ENCODE measurements around the gene INSYN2B.
A peak's percentile ranks its signal among the peaks of the same experiment; 100 is the strongest.

INSYN2B gene

DNA sequence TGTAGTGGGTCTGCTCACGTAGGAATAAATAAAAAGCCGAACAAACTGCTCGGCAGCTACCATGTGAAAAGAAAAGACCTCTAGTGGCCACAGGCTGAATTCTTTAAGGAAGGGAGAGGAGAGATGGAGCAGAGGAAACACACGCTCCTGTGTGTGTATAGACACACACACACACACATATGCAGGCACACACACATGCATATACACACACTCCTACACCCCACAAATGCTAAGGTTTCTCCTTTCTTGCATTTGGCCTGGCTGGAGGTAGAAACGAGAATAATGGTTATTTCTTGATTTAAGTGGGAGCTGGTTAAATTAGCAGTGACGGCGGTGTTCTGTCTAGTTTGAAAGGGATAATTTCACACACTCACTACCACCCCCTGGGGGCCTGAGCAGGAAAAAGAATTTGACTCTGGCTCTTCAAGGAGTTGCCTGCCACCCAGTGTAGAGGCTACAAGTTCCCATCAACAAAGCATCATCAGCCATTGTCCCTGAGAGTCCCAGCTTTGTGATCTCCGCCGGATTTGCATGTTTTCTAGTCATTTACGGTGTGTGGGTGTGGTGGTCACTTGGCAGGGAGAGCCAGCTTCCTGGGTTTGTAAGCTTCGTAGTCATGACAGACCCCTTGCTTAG is at the start of gene INSYN2B:
TSS of gene INSYN2B (minus strand) at position 78 of the 636 bp plus-strand sequence. CDS start 96,597 bp downstream, outside the sequence.
- peak; percentile 80 for TF ChIP-seq CTCF (conservative IDR thresholded peaks at IDR 0.05; ENCODE audit: low read depth, low read length)
- H3K4me3 ChIP-seq (ENCODE audit: low read depth, low read length), result peak within 1 kb of the TSS; percentile 64
- peak; percentile 94 for DNase-seq (ENCODE audit: low read depth)

DNA sequence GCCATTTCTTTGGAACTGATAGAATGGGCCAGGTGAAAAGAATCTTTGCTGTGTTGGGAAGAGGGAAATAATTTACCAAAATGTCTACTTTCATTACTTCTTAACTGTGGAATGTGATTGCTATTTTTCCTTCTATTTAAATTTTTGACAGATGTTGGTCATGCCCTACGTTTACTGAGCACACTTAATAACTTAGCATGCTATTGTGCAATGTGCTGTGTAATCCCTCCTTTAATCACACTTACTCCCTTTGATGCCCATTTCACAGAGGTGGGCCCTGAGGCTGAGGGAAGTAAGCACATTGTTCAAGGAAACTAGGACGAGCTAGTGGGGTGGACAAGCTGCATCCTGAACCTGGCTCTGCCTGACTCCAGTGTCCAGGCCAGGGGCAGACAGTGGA is 47.8 kb upstream of the INSYN2B start:
- DNase-seq (ENCODE audit: low read depth), result peak; percentile 8
- H3K4me3 ChIP-seq (ENCODE audit: low read depth, low read length), result no peak overlapping the region
- TF ChIP-seq CTCF (conservative IDR thresholded peaks at IDR 0.05; ENCODE audit: low read depth, low read length), result no peak

GRCh38 chr5:170025853-170026252 is 45.6 kb upstream of the INSYN2B start:
- DNase-seq (ENCODE audit: low read depth), result no peak
- H3K4me3 ChIP-seq (ENCODE audit: low read depth, low read length), result no peak overlapping the region
- no peak for TF ChIP-seq CTCF (conservative IDR thresholded peaks at IDR 0.05; ENCODE audit: low read depth, low read length)

GRCh38 chr5:170021506-170021905 is 41.2 kb upstream of the INSYN2B start:
- no peak overlapping the region for H3K4me3 ChIP-seq (ENCODE audit: low read depth, low read length)
- TF ChIP-seq CTCF (conservative IDR thresholded peaks at IDR 0.05; ENCODE audit: low read depth, low read length), result no peak
- DNase-seq (ENCODE audit: low read depth), result no peak

- no peak for DNase-seq (ENCODE audit: low read depth)
- TF ChIP-seq CTCF (conservative IDR thresholded peaks at IDR 0.05; ENCODE audit: low read depth, low read length), result no peak
- H3K4me3 ChIP-seq (ENCODE audit: low read depth, low read length), result no peak overlapping the region
These were observed 40.1 kb upstream of the INSYN2B start for GRCh38 chr5:170020423-170020822.

DNA sequence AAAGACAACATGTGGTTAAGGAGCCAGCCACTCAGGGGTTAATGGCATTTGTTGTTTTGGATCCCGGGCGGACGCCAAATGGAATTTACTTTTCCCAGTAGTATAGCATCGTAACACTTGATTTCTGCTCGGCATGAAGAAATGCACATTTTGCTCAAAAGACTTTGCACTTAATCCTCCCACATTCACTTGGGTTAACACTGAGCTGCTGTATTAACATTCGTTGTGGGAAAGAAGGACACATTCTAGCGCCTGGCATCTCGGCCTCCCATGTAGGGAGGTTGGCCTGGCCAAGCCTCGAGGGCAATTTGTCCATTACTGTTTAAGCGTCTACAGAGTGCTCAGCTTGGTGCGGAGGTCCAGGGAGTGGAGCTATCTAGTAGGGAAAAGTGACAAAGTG is 32.3 kb upstream of the INSYN2B start:
- no peak for DNase-seq (ENCODE audit: low read depth)
- H3K4me3 ChIP-seq (ENCODE audit: low read depth, low read length), result no peak overlapping the region
- no peak for TF ChIP-seq CTCF (conservative IDR thresholded peaks at IDR 0.05; ENCODE audit: low read depth, low read length)

DNA sequence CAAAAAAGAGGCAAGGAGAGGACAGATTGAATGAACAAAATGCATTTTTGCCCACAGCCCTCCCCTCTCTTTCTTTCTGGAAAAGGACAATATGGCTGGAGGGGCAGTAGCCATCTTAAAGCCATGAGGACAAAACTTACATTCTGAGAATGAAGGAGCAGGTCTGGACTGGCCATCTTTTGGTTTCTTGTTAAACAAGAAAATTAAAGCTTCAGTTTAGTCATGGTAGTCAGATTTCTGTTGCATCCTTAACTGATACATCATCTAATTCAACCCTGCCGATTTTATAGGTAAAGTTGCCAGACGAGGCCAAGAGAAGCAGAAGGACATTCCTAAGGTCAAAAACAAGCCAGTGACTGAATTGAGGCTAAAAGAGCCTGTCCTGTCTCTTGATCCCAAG is 31.5 kb upstream of the INSYN2B start:
- DNase-seq (ENCODE audit: low read depth), result no peak
- no peak for TF ChIP-seq CTCF (conservative IDR thresholded peaks at IDR 0.05; ENCODE audit: low read depth, low read length)
- H3K4me3 ChIP-seq (ENCODE audit: low read depth, low read length), result no peak overlapping the region

Measured in choroid plexus epithelial cell (primary cell).